GM18499 (cell line): ENCODE data around the gene STEAP1B.
"Not testable (repeated sequence)": the region's sequence is repeated elsewhere in the genome, so short reads cannot be mapped to it uniquely, and the experiment has no call there.

Experiments
- ATAC-seq: cut with Tn5 transposase; IDR thresholded peaks from one replicate; pipeline ENCODE4 v1.9.1; 2021; ENCODE audit warnings: moderate number of reproducible peaks; ENCODE audit not compliant: insufficient read depth, unreplicated experiment

The STEAP1B gene

GRCh38 chr7:22464299-22464698, 35.7 kb downstream of the STEAP1B start:
- ATAC-seq: no peak

GRCh38 chr7:22460363-22460988, 39.5 kb downstream of the STEAP1B start:
- ATAC-seq: no peak

DNA sequence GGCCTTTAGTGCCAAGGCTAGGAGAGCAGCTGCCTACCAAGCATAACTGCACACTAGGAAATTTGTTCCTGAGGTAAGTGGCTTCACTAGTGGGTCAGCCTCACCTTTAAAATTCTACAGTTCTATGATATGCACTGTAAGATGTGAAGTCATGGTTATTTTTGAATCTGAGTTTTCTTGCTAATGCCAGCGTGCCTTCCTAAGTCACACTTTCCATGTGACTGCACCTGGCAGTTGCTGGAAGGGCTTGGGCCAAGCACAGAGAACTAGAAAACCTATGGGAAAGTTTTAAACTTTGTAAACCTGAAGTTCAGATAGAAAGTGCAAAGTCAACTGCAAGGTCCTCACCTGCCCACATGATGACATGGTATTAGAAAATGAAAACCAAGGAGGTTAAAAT, 42.5 kb downstream of the STEAP1B start:
- ATAC-seq: no peak

- no peak for ATAC-seq
Measured at GRCh38 chr7:22454446-22454845, 45.5 kb downstream of the STEAP1B start.

- ATAC-seq: no peak
Measured at GRCh38 chr7:22452960-22453558, 46.9 kb downstream of the STEAP1B start.

- no peak for ATAC-seq
Measured at GRCh38 chr7:22452142-22452959, 47.6 kb downstream of the STEAP1B start.

DNA sequence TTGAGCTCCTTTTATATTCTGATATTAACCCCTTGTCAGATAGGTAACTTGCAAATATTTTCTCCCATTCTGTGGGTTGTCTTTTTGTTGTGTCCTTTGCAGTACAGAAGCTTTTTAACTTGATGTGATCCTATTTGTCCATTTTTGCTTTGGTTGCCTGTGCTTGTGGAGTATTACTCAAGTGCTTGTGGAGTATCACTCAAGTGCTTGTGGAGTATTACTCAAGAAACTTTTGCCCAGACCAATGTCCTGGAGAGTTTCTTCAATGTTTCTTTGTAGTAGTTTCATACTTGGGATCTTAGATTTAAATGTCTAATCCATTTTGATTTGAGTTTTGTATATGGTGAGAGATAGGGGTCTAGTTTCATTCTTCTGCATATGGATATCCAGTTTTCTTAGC, 50.0 kb downstream of the STEAP1B start:
- ATAC-seq: not testable (repeated sequence)

GRCh38 chr7:22447762-22448161, 52.2 kb downstream of the STEAP1B start:
- ATAC-seq: peak; percentile 85

DNA sequence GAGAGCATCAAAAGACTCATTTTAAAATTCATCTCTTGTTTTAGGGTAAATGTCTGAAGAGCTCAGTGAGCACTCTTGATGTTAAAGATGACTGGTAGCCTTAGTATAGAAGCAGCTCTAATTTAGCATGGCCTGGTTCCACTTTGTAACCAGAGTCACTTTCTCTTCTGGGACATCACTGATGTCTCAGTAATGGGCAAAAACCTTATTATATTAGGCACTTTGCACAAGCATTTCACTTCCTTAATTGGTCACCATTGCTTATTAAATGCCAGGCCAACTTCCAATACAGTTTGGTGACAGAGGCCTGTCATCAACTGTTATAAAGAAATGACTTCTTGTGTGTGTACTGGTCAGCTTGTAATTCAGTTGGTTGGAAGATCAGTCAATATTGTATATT, 53.0 kb downstream of the STEAP1B start:
- peak; percentile 23 for ATAC-seq

GRCh38 chr7:22445853-22446252, 54.1 kb downstream of the STEAP1B start:
- ATAC-seq: no peak

- ATAC-seq: no peak
Measured at GRCh38 chr7:22445140-22445743, 54.7 kb downstream of the STEAP1B start.

GRCh38 chr7:22444181-22444971, 55.6 kb downstream of the STEAP1B start:
- no peak for ATAC-seq

DNA sequence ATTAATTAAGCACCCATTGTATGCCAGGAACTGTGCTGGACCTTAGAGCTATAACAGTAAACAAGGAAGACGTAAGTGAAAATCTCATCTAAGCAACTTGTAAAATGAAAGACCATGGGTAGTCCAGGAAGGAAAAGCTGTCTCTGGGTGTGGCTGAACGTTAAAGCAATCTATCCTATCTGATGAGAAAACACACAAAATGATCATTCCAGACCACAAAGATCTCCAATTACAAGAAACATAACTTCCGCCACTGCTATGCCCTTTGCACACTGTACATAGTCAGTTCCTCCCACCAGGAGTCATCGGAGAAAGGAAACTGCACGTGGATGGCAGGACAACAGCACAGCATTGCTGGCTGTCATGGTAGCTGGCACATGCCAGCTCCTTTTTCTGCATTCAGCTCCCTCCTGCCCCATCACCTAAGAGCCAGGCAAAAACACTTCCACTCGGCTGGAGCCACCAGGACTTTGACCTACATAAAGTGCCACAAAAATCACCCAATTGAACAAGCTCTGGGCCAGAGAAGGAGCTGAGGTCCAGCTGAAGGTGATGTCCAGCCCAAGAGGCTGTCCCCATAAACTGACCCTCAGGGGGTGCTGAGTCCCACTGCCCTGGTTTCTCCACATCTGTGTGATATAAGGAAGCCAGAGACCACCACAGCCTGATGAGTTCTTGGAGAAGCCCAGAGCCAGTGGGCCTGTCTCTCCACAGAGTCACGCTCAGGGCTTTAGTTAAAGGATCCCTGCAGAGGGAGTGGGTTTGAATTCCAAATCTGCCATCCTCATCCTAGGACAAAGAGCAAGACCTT, 56.4 kb downstream of the STEAP1B start:
- no peak for ATAC-seq

DNA sequence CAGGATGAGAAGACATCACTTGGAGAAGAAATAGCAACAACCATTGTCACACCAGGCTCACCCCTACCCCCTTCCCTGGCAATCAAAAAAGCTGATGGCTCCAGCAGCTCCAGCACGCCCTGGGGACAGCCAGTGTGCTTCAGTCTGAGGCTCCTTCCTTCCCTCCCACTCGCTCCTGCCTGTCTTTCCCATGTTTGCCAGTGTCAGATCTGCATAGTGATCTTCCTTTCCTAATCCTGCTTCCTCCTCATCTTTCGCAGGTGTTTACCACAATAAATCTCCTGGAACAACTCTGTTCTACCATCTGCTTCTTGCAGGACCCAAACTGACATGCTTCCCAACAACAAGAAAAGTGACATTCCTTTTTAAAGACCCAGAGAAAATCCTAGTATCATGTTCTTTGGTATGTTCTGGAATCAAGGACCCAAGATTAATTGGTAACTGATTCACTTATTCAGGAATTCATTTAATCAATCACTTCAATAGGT, 57.1 kb downstream of the STEAP1B start:
- ATAC-seq: no peak

- no peak for ATAC-seq
Measured at GRCh38 chr7:22442187-22442881, 57.7 kb downstream of the STEAP1B start.

DNA sequence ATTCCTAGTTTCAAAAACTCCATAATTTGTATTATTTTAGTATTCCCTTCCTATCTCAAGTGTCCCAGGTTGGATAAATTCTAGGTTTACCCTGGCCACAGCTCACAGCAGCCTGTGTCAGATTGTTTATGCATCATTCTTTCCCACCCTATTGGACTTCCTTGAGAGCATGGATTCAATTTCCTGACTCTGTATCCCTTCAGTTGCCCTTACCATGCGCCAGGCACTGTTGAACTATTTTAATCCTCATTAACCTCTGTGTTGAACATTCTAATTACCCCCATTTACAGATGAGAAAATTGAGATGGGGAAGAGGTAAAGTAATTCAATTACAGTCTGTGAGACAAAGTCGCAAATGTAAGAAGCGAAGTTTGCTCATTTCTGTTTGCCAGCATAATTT, 58.8 kb downstream of the STEAP1B start:
- ATAC-seq: no peak

- no peak for ATAC-seq
Measured at GRCh38 chr7:22438994-22439393, 61.0 kb downstream of the STEAP1B start.

GRCh38 chr7:22436552-22436951, 63.4 kb downstream of the STEAP1B start:
- ATAC-seq: not testable (repeated sequence)

DNA sequence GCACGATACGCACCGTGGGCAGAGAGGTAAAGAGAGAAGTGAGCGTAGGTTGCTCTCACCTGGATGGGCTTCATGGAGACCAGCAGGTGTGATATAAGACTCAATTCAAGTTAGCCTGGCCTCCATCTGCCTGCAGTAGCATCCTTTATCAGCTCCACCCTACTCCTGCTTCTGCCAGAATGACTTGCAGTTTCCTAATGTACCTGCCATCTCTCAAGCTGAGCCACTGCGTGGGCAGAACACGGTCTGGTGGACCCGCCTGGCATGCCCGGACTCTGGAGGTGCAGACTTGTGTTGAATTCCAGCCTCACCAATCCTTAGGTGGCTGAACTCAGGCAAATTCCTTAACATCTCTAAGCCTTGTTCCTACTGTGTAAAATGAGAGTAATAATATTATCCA, 64.3 kb downstream of the STEAP1B start:
- ATAC-seq: no peak
